OCI-LY1 (cell line): ENCODE data around the gene DNAH17.

Experiments used
- H2AFZ ChIP-seq: fragments of 200-600 bp; sonication (generic), shearing (Covaris generic); 2 replicates; pipeline ENCODE4 v1.6.0; 2014; ENCODE audit warnings: antibody characterized with exemption, mild to moderate bottlenecking, low read length
- H3F3A ChIP-seq: fragments of 200-600 bp; sonication (generic), shearing (Covaris generic); 2 replicates; pipeline ENCODE4 v1.6.0; 2014; ENCODE audit warnings: mild to moderate bottlenecking, antibody characterized with exemption, low read length, moderate library complexity; ENCODE audit not compliant: insufficient read depth
- H3K27ac ChIP-seq: fragments of 200-600 bp; sonication (generic); 2 replicates; pipeline ENCODE4 v1.5.1; 2014; ENCODE audit warnings: low read length, mixed run types, mild to moderate bottlenecking, low read depth; ENCODE audit not compliant: poor library complexity, severe bottlenecking
- H3K27me3 ChIP-seq: fragments of 200-600 bp; sonication (generic); 2 replicates; pipeline ENCODE4 v1.6.0; 2014; ENCODE audit warnings: antibody characterized with exemption, mild to moderate bottlenecking, low read length, moderate library complexity; ENCODE audit not compliant: insufficient read depth
- H3K36me3 ChIP-seq: fragments of 200-600 bp; sonication (generic); 2 replicates; pipeline ENCODE4 v1.6.1; 2014; ENCODE audit warnings: mild to moderate bottlenecking, antibody characterized with exemption, low read length, moderate library complexity, mixed read lengths; ENCODE audit not compliant: insufficient read depth
- H3K4me1 ChIP-seq: fragments of 200-600 bp; sonication (generic); 2 replicates; pipeline ENCODE4 v1.5.1; 2014; ENCODE audit warnings: mild to moderate bottlenecking, low read length, moderate library complexity; ENCODE audit not compliant: insufficient read depth, severe bottlenecking
- H3K4me2 ChIP-seq: fragments of 200-600 bp; sonication (generic), shearing (Covaris generic); 2 replicates; pipeline ENCODE4 v1.6.1; 2014; ENCODE audit warnings: low read length
- H3K4me3 ChIP-seq: fragments of 200-600 bp; sonication (generic); 2 replicates; pipeline ENCODE4 v1.5.1; 2014; ENCODE audit warnings: low read length, low read depth, mild to moderate bottlenecking, mixed read lengths; ENCODE audit not compliant: poor library complexity, severe bottlenecking
- H3K79me2 ChIP-seq: fragments of 200-600 bp; shearing (Covaris generic); 2 replicates; pipeline ENCODE4 v1.6.1; 2016; ENCODE audit warnings: mixed run types, low read length, mixed read lengths; ENCODE audit not compliant: insufficient read depth
- H3K9ac ChIP-seq: fragments of 200-600 bp; sonication (generic), shearing (Covaris generic); 2 replicates; pipeline ENCODE4 v1.6.1; 2014; ENCODE audit warnings: mild to moderate bottlenecking, low read length, mixed read lengths
- H3K9me2 ChIP-seq: fragments of 200-600 bp; sonication (generic), shearing (Covaris generic); 2 replicates; pipeline ENCODE4 v1.6.1; 2014; ENCODE audit warnings: low read depth, mild to moderate bottlenecking, low read length, mixed read lengths
- H3K9me3 ChIP-seq: fragments of 200-600 bp; shearing (Covaris generic); 2 replicates; pipeline ENCODE4 v1.6.1; 2014; ENCODE audit warnings: low read length, mixed read lengths
- H4K20me1 ChIP-seq: fragments of 200-600 bp; sonication (generic), shearing (Covaris generic); 2 replicates; pipeline ENCODE4 v1.6.0; 2016; ENCODE audit warnings: mild to moderate bottlenecking, low read length; ENCODE audit not compliant: insufficient read depth
- EZH2 ChIP-seq: fragments of 200-600 bp; sonication (generic), shearing (Covaris generic); IDR thresholded peaks from 2 replicates; pipeline ENCODE4 v1.8.0; 2017; ENCODE audit warnings: borderline replicate concordance, mixed run types, mild to moderate bottlenecking, antibody characterized with exemption, low read length, moderate library complexity, mixed read lengths
- TF ChIP-seq, protein P1 (sequence below): fragments of 200-600 bp; sonication (generic), shearing (Covaris generic); IDR thresholded peaks from 2 replicates; pipeline ENCODE4 v1.5.1; 2017; ENCODE audit warnings: mild to moderate bottlenecking, antibody characterized with exemption, low read length, moderate library complexity, mixed read lengths

Gene DNAH17

DNA sequence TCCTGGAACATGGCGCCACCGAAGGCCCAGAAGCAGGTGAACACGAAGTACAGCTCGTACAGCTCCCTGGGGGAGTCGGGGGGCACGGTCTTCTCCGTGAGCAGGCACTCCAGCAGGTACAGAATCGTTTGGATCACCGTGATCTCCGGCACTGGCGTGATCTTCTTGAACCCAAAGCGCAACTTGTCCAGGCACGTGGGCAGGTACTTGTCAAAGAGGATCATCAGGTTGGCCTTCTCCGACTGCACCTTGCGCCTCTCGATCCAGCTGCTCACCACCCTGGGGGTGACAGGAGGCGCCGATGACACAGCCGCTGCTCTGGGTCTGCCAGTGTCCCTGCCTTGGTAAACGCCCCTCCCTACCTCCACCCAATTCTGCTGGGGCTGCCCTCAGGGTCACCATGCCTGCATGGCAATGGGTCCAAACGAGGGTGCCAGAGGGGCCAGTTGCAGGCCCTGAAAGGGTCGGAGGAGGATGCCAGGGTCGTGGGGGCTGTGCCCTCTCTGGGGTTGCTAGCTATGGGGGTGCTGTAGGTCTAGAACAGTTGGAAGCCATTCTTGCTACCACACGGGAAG is 90.9 kb downstream of the DNAH17 start:
- Histone ChIP-seq H3K4me3 (no peak overlapping the region), H3K27me3 (no peaks in the 10 kb centered on the region), H2AFZ (no peak overlapping the region), H3K9me2 (no peaks in the 10 kb centered on the region), H3K4me2 (no peak overlapping the region), H3K79me2 (no peaks in the 10 kb centered on the region), H3K9me3 (no peaks in the 10 kb centered on the region), H3K9ac (no peak overlapping the region), H4K20me1 (no peaks in the 10 kb centered on the region), H3F3A (no peaks in the 10 kb centered on the region), H3K4me1 (no peaks in the 10 kb centered on the region), H3K36me3 (no peaks in the 10 kb centered on the region), H3K27ac (no peak overlapping the region)
- TF ChIP-seq EZH2: no peak
- TF ChIP-seq, protein P1, sequence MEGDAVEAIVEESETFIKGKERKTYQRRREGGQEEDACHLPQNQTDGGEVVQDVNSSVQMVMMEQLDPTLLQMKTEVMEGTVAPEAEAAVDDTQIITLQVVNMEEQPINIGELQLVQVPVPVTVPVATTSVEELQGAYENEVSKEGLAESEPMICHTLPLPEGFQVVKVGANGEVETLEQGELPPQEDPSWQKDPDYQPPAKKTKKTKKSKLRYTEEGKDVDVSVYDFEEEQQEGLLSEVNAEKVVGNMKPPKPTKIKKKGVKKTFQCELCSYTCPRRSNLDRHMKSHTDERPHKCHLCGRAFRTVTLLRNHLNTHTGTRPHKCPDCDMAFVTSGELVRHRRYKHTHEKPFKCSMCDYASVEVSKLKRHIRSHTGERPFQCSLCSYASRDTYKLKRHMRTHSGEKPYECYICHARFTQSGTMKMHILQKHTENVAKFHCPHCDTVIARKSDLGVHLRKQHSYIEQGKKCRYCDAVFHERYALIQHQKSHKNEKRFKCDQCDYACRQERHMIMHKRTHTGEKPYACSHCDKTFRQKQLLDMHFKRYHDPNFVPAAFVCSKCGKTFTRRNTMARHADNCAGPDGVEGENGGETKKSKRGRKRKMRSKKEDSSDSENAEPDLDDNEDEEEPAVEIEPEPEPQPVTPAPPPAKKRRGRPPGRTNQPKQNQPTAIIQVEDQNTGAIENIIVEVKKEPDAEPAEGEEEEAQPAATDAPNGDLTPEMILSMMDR: no peak

- Histone ChIP-seq H3K4me1 (no peaks in the 10 kb centered on the region), H3K27ac (no peak overlapping the region), H4K20me1 (no peaks in the 10 kb centered on the region), H3K9me3 (no peaks in the 10 kb centered on the region), H3F3A (no peaks in the 10 kb centered on the region), H3K4me3 (no peak overlapping the region), H3K9ac (no peak overlapping the region), H3K79me2 (no peaks in the 10 kb centered on the region), H3K27me3 (no peaks in the 10 kb centered on the region), H2AFZ (no peak overlapping the region), H3K4me2 (no peak overlapping the region), H3K36me3 (no peaks in the 10 kb centered on the region), H3K9me2 (no peaks in the 10 kb centered on the region)
- TF ChIP-seq, protein P1: no peak
- TF ChIP-seq EZH2: no peak
Observed at GRCh38 chr17:78485290-78486168, 91.7 kb downstream of the DNAH17 start.

DNA sequence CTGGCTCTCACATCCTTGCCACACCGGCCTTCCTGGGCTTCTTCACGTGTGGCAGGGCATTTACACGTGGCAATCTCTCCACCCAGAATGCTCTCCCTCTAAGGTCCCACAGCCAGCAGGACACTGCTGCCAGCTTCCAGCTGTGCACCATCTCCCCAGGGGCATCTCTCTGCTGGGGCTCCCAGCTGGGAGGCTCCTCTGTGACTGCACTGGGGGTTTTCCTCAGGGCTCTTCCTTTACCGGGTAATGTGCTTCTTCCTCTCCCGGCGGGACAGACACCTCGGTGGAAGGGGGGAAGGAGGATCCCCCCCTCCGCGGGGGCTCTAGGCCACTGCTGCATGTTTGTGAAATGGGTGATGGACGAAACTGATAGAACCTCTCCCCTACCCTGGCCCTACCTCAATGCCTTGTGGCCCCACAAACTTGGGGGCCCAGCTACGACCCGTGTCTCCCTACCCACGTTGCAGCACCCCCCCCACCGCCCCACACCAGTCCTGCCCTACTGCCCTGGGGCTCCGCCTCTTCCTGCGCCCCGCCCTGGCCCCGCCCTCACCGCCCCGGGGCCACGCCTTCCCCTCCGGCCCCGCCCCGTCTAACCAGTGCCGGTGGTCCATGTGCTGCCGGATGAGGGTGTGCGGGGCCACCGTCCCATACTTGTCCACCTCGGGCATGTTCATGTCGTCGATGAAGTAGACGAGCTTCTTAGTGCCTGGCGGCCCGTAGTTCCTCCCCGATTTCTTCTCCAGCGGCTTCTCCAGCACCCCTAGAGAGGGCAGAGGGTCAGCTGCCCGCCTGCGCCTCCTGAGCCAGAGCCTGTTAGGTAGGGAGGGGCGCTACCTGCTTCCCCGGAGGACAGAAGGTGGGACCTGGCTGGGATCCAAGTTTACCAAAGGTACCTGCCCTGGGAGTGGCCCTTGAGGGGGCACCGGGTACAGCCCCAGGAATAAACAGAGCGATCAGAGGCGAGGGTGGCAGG is 92.6 kb downstream of the DNAH17 start:
- Histone ChIP-seq H3K27me3 (no peaks in the 10 kb centered on the region), H3K9me2 (no peaks in the 10 kb centered on the region)

More for the DNA sequence above, 92.6 kb downstream of the DNAH17 start:
- no peak overlapping the region for H3K27ac ChIP-seq
- no peaks in the 10 kb centered on the region for H3K4me1 ChIP-seq
- no peak overlapping the region for H2AFZ ChIP-seq
- H3K4me2 ChIP-seq: no peak overlapping the region
- no peak overlapping the region for H3K4me3 ChIP-seq
- H3K9ac ChIP-seq: no peak overlapping the region
- no peaks in the 10 kb centered on the region for H3F3A ChIP-seq
- no peaks in the 10 kb centered on the region for H3K36me3 ChIP-seq
- TF ChIP-seq, protein P1: no peak
- no peak for TF ChIP-seq EZH2
- no peaks in the 10 kb centered on the region for H3K79me2 ChIP-seq
- no peaks in the 10 kb centered on the region for H3K9me3 ChIP-seq
- no peaks in the 10 kb centered on the region for H4K20me1 ChIP-seq
